GM23338 (cell line): ENCODE results near the gene SNCB. TPM values are rescaled to one million over a fixed set of nuclear protein-coding genes. Genes with fewer than 3 reads are reported as not detected.
A peak's percentile ranks its signal among the peaks of the same experiment; 100 is the strongest.

ENCODE experiments used
- ATAC-seq: fragments of 200-7000 bp; cut with Tn5 transposase; 3 replicates; pipeline ENCODE4 v1.9.1; 2020
- DNase-seq: peaks from one replicate; pipeline ENCODE4 v3.0.0-alpha.2; 2015; ENCODE audit warnings: low spot score
- H2AFZ ChIP-seq: fragments of 200-600 bp; sonication (generic); 2 replicates; pipeline ENCODE4 v1.8.0; 2016; ENCODE audit warnings: antibody characterized with exemption, mild to moderate bottlenecking, moderate library complexity
- H3F3A ChIP-seq: fragments of 200-600 bp; sonication (generic); replicated peaks from 2 replicates; pipeline ENCODE4 v1.8.0; 2017; ENCODE audit warnings: antibody characterized with exemption, mixed run types, low read depth
- H3K27ac ChIP-seq: fragments of 200-600 bp; sonication (generic); 2 replicates; pipeline ENCODE4 v1.6.1; 2016; ENCODE audit warnings: low read depth
- H3K27me3 ChIP-seq: fragments of 200-600 bp; sonication (generic); 2 replicates; pipeline ENCODE4 v1.8.0; 2016; ENCODE audit warnings: mild to moderate bottlenecking, mixed run types, moderate library complexity; ENCODE audit not compliant: insufficient read depth
- H3K36me3 ChIP-seq: fragments of 200-600 bp; sonication (generic); 2 replicates; pipeline ENCODE4 v1.8.0; 2016; ENCODE audit warnings: mild to moderate bottlenecking; ENCODE audit not compliant: insufficient read depth
- H3K4me1 ChIP-seq: fragments of 200-600 bp; sonication (generic); 2 replicates; pipeline ENCODE4 v1.8.0; 2016; ENCODE audit warnings: mild to moderate bottlenecking, moderate library complexity; ENCODE audit not compliant: insufficient read depth
- H3K4me2 ChIP-seq: fragments of 200-600 bp; sonication (generic); 2 replicates; pipeline ENCODE4 v1.7.1; 2017; ENCODE audit warnings: mixed run types
- H3K4me3 ChIP-seq: fragments of 200-600 bp; sonication (generic); 2 replicates; pipeline ENCODE4 v1.6.1; 2016; ENCODE audit warnings: mixed run types
- H3K79me2 ChIP-seq: fragments of 200-600 bp; sonication (generic); replicated peaks from 2 replicates; pipeline ENCODE4 v1.8.0; 2017; ENCODE audit warnings: mild to moderate bottlenecking; ENCODE audit not compliant: insufficient read depth
- H3K9me2 ChIP-seq: fragments of 200-600 bp; sonication (generic); 2 replicates; pipeline ENCODE4 v1.8.0; 2017; ENCODE audit not compliant: insufficient read depth
- H4K20me1 ChIP-seq: fragments of 200-600 bp; sonication (generic); replicated peaks from 2 replicates; pipeline ENCODE4 v1.8.0; 2017; ENCODE audit warnings: mild to moderate bottlenecking; ENCODE audit not compliant: insufficient read depth
- H3K27ac Mint-ChIP-seq: 2 replicates; pipeline ENCODE4 v1.8.0; 2020; ENCODE audit warnings: inconsistent platforms, mild to moderate bottlenecking, moderate library complexity, mixed read lengths
- H3K27me3 Mint-ChIP-seq: 3 replicates; pipeline ENCODE4 v1.8.0; 2022; ENCODE audit warnings: low read depth, mild to moderate bottlenecking, moderate library complexity, mixed read lengths, inconsistent platforms; ENCODE audit not compliant: insufficient read depth, poor library complexity
- H3K36me3 Mint-ChIP-seq: 3 replicates; pipeline ENCODE4 v1.8.0; 2021; ENCODE audit warnings: low read depth, mild to moderate bottlenecking, inconsistent platforms, moderate library complexity, mixed read lengths
- H3K4me1 Mint-ChIP-seq: 3 replicates; pipeline ENCODE4 v1.8.0; 2020; ENCODE audit warnings: mild to moderate bottlenecking, inconsistent platforms, mixed read lengths
- H3K4me3 Mint-ChIP-seq: 3 replicates; pipeline ENCODE4 v1.8.0; 2021; ENCODE audit warnings: moderate library complexity, mild to moderate bottlenecking, inconsistent platforms, mixed read lengths
- H3K9me3 Mint-ChIP-seq: 3 replicates; pipeline ENCODE4 v1.8.0; 2020; ENCODE audit warnings: moderate library complexity, mild to moderate bottlenecking, inconsistent platforms, mixed read lengths
- EZH2 ChIP-seq: fragments of 200-600 bp; sonication (generic); IDR thresholded peaks from one replicate; pipeline ENCODE4 v1.8.0; 2017; ENCODE audit warnings: antibody characterized with exemption, mild to moderate bottlenecking, low read depth; ENCODE audit not compliant: unreplicated experiment
- EZH2phosphoT487 ChIP-seq: fragments of 200-600 bp; sonication (generic); IDR thresholded peaks from one replicate; pipeline ENCODE4 v1.8.1; 2018; ENCODE audit warnings: antibody characterized with exemption; ENCODE audit not compliant: unreplicated experiment
- NANOG ChIP-seq: IDR thresholded peaks from 2 replicates; pipeline ENCODE4 v1.6.1; 2016; ENCODE audit warnings: antibody characterized with exemption, borderline replicate concordance
- POLR2AphosphoS5 ChIP-seq: IDR thresholded peaks from 2 replicates; pipeline ENCODE4 v1.6.1; 2016; ENCODE audit warnings: antibody characterized with exemption, low read depth
- STAT1 ChIP-seq: IDR thresholded peaks from one replicate; pipeline ENCODE4 v1.6.1; 2016; ENCODE audit warnings: antibody characterized with exemption; ENCODE audit not compliant: unreplicated experiment
- ZNF114 ChIP-seq: fragments of 250-450 bp; sonication (Bioruptor Pico); IDR thresholded peaks from 2 replicates; pipeline ENCODE4 v1.5.0; 2020; ENCODE audit warnings: mild to moderate bottlenecking, moderate library complexity
- ZNF331 ChIP-seq: fragments of 250-450 bp; sonication (Bioruptor Pico); IDR thresholded peaks from 2 replicates; pipeline ENCODE4 v1.5.0; 2020; ENCODE audit warnings: low read depth, mild to moderate bottlenecking, moderate library complexity
- polyA plus RNA-seq: library from polyadenylated mRNA; unstranded; fragments of >200 nt; fragmentation: Nextera tagmentation; extraction: Ambion mirVana; gene quantifications from 2 replicates; pipeline ENCODE4 v1.2.1, GENCODE V29; 2016
- total RNA-seq: library from RNA; depleted of rRNA; stranded (reverse); fragments of >200 nt; shearing (Covaris generic); gene quantifications from 2 replicates; pipeline ENCODE4 v1.2.3, GENCODE V29; 2014
- TF ChIP-seq, protein P1 (sequence below), 2 experiments: fragments of 200-600 bp in 1 of 2; sonication (generic) in 1 of 2; conservative IDR thresholded peaks; 2 replicates each; pipeline versions ENCODE4 v1.5.1 to v1.6.1; 2016 to 2017; ENCODE audit warnings: antibody characterized with exemption in 2 of 2, low read depth in 2 of 2, mild to moderate bottlenecking in 2 of 2, moderate library complexity in 1 of 2
- TF ChIP-seq, protein P2 (sequence below): fragments of 250-450 bp; sonication (Bioruptor Pico); IDR thresholded peaks from 2 replicates; pipeline ENCODE4 v1.5.0; 2020; ENCODE audit warnings: mild to moderate bottlenecking, moderate library complexity
- TF ChIP-seq, protein P3 (sequence below): IDR thresholded peaks from 2 replicates; pipeline ENCODE4 v1.6.1; 2016; ENCODE audit warnings: antibody characterized with exemption
- TF ChIP-seq, protein P4 (sequence below): IDR thresholded peaks from one replicate; pipeline ENCODE4 v1.6.1; 2018; ENCODE audit warnings: antibody characterized with exemption; ENCODE audit not compliant: unreplicated experiment

SNCB gene
- total and polyA plus RNA-seq, 2 experiments from 2014 or later, result 3.6 to 13.5 TPM

DNA sequence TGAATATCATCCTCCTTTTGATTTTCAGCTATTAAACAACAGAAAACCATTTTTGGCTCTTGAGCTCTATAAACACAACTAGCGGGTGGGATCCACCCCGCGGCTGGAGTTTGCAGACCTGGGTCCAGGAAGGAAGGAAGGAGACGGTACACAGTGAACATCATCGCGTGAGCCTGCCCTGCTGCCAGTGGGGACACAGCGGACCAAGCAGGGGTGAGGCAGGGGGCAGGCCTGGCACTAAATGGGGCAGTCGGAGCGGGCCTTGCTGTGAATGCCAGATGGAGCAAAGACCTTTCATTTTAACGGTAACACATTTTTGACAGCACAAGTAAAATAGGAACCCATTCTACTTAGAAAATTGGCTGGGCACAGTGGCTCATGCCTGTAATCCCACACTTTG lies 31.3 kb upstream of the SNCB start:
- no peak overlapping the region; the same call in 2 of the 3 replicates for H3K4me3 Mint-ChIP-seq
- Histone ChIP-seq H3K4me1 (no peaks in the 10 kb centered on the region; the same call in 1 of the 2 replicates), H3K79me2 (no peaks in the 10 kb centered on the region), H2AFZ (peak overlapping the region; percentile 38), H3F3A (0 out of 2 replicates have a peak, but pooled peaks cover 6% of the 10 kb centered on the region), H4K20me1 (no peaks in the 10 kb centered on the region), H3K4me3 (no peak overlapping the region), H3K4me2 (no peak overlapping the region), H3K27ac (no peak overlapping the region), H3K27me3 (no peaks in the 10 kb centered on the region), H3K36me3 (no peaks in the 10 kb centered on the region), H3K9me2 (no peaks in the 10 kb centered on the region)
- no peak for TF ChIP-seq EZH2
- TF ChIP-seq STAT1, result no peak
- TF ChIP-seq, protein P1, sequence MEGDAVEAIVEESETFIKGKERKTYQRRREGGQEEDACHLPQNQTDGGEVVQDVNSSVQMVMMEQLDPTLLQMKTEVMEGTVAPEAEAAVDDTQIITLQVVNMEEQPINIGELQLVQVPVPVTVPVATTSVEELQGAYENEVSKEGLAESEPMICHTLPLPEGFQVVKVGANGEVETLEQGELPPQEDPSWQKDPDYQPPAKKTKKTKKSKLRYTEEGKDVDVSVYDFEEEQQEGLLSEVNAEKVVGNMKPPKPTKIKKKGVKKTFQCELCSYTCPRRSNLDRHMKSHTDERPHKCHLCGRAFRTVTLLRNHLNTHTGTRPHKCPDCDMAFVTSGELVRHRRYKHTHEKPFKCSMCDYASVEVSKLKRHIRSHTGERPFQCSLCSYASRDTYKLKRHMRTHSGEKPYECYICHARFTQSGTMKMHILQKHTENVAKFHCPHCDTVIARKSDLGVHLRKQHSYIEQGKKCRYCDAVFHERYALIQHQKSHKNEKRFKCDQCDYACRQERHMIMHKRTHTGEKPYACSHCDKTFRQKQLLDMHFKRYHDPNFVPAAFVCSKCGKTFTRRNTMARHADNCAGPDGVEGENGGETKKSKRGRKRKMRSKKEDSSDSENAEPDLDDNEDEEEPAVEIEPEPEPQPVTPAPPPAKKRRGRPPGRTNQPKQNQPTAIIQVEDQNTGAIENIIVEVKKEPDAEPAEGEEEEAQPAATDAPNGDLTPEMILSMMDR (conservative IDR thresholded peaks at IDR 0.05; ENCODE audit: low read depth in 2 of 2), result no peak
- TF ChIP-seq, protein P2, sequence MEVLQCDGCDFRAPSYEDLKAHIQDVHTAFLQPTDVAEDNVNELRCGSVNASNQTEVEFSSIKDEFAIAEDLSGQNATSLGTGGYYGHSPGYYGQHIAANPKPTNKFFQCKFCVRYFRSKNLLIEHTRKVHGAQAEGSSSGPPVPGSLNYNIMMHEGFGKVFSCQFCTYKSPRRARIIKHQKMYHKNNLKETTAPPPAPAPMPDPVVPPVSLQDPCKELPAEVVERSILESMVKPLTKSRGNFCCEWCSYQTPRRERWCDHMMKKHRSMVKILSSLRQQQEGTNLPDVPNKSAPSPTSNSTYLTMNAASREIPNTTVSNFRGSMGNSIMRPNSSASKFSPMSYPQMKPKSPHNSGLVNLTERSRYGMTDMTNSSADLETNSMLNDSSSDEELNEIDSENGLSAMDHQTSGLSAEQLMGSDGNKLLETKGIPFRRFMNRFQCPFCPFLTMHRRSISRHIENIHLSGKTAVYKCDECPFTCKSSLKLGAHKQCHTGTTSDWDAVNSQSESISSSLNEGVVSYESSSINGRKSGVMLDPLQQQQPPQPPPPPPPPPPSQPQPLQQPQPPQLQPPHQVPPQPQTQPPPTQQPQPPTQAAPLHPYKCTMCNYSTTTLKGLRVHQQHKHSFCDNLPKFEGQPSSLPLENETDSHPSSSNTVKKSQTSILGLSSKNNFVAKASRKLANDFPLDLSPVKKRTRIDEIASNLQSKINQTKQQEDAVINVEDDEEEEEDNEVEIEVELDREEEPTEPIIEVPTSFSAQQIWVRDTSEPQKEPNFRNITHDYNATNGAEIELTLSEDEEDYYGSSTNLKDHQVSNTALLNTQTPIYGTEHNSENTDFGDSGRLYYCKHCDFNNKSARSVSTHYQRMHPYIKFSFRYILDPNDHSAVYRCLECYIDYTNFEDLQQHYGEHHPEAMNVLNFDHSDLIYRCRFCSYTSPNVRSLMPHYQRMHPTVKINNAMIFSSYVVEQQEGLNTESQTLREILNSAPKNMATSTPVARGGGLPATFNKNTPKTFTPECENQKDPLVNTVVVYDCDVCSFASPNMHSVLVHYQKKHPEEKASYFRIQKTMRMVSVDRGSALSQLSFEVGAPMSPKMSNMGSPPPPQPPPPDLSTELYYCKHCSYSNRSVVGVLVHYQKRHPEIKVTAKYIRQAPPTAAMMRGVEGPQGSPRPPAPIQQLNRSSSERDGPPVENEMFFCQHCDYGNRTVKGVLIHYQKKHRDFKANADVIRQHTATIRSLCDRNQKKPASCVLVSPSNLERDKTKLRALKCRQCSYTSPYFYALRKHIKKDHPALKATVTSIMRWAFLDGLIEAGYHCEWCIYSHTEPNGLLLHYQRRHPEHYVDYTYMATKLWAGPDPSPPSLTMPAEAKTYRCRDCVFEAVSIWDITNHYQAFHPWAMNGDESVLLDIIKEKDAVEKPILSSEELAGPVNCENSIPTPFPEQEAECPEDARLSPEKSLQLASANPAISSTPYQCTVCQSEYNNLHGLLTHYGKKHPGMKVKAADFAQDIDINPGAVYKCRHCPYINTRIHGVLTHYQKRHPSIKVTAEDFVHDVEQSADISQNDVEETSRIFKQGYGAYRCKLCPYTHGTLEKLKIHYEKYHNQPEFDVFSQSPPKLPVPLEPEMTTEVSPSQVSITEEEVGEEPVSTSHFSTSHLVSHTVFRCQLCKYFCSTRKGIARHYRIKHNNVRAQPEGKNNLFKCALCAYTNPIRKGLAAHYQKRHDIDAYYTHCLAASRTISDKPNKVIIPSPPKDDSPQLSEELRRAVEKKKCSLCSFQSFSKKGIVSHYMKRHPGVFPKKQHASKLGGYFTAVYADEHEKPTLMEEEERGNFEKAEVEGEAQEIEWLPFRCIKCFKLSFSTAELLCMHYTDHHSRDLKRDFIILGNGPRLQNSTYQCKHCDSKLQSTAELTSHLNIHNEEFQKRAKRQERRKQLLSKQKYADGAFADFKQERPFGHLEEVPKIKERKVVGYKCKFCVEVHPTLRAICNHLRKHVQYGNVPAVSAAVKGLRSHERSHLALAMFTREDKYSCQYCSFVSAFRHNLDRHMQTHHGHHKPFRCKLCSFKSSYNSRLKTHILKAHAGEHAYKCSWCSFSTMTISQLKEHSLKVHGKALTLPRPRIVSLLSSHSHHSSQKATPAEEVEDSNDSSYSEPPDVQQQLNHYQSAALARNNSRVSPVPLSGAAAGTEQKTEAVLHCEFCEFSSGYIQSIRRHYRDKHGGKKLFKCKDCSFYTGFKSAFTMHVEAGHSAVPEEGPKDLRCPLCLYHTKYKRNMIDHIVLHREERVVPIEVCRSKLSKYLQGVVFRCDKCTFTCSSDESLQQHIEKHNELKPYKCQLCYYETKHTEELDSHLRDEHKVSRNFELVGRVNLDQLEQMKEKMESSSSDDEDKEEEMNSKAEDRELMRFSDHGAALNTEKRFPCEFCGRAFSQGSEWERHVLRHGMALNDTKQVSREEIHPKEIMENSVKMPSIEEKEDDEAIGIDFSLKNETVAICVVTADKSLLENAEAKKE (CRISPR knock-in tag), result no peak
- TF ChIP-seq POLR2AphosphoS5, result no peak
- TF ChIP-seq ZNF331 (CRISPR knock-in tag), result no peak
- TF ChIP-seq EZH2phosphoT487, result no peak
- TF ChIP-seq ZNF114, result no peak
- no peak for TF ChIP-seq NANOG
- TF ChIP-seq, protein P3, sequence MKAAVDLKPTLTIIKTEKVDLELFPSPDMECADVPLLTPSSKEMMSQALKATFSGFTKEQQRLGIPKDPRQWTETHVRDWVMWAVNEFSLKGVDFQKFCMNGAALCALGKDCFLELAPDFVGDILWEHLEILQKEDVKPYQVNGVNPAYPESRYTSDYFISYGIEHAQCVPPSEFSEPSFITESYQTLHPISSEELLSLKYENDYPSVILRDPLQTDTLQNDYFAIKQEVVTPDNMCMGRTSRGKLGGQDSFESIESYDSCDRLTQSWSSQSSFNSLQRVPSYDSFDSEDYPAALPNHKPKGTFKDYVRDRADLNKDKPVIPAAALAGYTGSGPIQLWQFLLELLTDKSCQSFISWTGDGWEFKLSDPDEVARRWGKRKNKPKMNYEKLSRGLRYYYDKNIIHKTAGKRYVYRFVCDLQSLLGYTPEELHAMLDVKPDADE, result no peak
- TF ChIP-seq, protein P4, sequence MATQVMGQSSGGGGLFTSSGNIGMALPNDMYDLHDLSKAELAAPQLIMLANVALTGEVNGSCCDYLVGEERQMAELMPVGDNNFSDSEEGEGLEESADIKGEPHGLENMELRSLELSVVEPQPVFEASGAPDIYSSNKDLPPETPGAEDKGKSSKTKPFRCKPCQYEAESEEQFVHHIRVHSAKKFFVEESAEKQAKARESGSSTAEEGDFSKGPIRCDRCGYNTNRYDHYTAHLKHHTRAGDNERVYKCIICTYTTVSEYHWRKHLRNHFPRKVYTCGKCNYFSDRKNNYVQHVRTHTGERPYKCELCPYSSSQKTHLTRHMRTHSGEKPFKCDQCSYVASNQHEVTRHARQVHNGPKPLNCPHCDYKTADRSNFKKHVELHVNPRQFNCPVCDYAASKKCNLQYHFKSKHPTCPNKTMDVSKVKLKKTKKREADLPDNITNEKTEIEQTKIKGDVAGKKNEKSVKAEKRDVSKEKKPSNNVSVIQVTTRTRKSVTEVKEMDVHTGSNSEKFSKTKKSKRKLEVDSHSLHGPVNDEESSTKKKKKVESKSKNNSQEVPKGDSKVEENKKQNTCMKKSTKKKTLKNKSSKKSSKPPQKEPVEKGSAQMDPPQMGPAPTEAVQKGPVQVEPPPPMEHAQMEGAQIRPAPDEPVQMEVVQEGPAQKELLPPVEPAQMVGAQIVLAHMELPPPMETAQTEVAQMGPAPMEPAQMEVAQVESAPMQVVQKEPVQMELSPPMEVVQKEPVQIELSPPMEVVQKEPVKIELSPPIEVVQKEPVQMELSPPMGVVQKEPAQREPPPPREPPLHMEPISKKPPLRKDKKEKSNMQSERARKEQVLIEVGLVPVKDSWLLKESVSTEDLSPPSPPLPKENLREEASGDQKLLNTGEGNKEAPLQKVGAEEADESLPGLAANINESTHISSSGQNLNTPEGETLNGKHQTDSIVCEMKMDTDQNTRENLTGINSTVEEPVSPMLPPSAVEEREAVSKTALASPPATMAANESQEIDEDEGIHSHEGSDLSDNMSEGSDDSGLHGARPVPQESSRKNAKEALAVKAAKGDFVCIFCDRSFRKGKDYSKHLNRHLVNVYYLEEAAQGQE, result no peak
- no peaks in the 10 kb centered on the region for H3K36me3 Mint-ChIP-seq
- no peak overlapping the region for H3K27ac Mint-ChIP-seq
- H3K4me1 Mint-ChIP-seq, result peaks cover 16% of the 10 kb centered on the region
- ATAC-seq (no peak), DNase-seq (no peak)
- peaks cover 6% of the 10 kb centered on the region for H3K27me3 Mint-ChIP-seq
- H3K9me3 Mint-ChIP-seq, result peaks cover 3% of the 10 kb centered on the region; the same call in 2 of the 3 replicates
